Activated gamma-delta T cell (primary cell): ENCODE measurements around the gene CFAP141.
"Not testable (repeated sequence)": the region's sequence is repeated elsewhere in the genome, so short reads cannot be mapped to it uniquely, and the experiment has no call there.

Source experiments
- DNase-seq: peaks from one replicate; lab custom pipeline; 2025; lab: John Stamatoyannopoulos, UW
- total RNA-seq, 2 donors: gene quantifications; one replicate each; lab custom pipeline; 2026; lab: John Stamatoyannopoulos, UW

CFAP141 gene
- 0.48 to 0.72 reads per million in 2 donors for total RNA-seq

DNA sequence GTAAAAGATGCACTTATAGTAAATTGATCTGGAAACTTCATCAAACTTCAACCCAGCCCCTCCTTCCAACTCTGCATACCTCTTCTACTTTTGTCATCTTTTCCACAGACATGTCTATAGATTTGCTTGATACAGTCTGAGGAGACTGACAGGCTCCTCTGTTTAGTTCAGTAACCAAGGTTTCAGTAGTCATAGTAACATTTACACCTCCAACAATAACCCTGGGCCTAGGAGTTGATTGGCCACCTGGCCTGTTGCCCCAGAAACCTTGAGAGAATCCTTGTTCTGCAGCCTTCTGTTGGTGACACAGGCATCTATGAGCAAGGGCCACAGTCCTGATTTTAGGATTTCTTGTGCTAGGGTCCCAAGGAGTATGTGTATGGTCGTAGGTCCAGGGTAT, at the start of gene CFAP141:
Gene CFAP141 (minus strand): TSS at position 138 of the 400 bp plus-strand sequence. CDS start 26 bp downstream, at position 112.
- no peak for DNase-seq

DNA sequence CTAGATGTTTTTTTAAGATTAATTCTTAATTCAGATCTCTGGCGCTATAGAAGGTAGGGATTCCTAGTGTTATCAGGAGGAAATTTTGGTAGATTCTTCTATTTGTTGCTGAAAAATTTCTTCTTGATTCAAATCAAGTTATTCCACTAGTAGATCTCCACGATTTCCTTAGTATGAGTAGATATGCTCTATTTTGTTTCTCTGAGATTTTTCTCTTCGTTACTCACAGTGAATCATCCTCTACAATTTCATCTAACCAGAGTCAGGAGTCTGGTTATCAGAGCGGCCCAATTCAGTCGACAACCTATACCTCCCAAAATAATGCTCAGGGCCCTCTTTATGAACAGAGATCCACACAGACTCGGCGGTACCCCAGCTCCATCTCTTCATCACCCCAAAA, 47.5 kb upstream of the CFAP141 start:
- DNase-seq = no peak

DNA sequence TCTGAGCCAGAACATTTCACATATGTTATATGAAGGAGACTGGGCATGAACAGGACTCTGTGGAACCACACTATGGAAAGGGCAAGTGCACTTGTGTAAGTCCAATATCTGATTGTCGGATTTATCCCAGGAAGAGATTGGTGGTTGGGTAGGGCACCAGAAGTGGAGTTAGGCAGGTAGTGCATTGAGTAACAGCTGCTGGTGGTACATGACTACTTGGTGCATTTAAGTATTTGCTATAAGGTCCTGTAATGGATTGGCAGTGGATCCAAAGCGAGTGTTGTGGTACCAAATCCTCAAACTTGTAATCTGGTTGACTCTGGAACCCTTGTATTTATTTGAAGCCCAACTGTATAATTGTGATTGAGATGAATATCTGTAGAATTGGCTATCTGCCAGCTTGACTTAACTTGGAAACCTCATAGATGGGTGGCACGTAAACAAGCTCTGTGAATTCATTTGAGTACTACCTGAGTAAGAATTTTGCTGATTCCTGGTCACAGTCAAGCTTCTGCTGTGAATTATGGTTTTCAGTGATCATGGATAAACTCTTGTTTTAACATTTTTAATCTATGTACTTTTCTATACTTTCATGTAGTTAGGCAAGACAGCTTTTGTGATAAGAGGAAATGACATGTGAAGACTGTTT, 35.7 kb upstream of the CFAP141 start:
- no peak for DNase-seq

DNA sequence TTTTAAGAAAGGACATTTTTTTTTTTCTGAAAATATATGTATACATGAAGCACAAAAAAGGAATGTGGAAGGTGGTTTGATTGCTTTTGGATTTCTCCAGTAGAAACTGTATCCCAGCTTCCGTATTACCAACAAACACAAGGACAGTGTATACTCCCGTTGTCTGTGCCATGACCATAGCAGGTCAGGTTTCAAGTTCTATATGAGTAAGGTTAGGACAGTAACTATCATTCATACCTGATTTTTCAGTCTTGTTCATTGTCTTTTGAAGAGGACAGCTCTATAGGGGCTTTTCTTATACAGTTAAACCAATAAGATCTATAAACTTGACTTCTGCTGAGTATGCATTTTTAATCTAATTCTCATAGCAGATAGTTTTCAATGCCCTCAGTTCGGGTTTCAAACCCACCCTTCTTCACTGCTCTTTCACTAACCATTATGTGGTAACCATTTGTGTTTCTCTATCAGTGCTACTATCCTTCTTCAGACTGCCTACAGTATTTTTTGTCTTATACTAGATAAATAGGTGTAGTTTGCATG, 34.2 kb upstream of the CFAP141 start:
- no peak for DNase-seq

DNA sequence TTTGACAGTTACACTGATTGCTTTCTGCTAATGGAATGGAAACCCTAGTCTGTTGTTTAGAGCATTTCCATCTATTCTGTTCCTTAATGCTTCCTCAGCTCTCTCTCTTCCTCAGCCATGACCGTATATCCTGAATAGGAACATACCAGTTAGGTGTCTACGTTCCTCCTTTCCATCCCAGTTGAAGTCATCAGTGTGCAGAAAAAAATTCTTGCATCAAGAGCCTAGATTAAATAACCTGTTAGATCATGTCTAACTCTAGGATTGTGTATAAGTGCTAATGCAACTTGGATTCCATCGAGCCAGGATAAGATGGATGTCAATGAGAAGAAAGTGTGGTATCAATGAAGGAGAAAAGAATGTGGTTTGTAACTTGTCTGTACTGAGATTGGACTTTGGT, 33.4 kb upstream of the CFAP141 start:
- no peak for DNase-seq

DNA sequence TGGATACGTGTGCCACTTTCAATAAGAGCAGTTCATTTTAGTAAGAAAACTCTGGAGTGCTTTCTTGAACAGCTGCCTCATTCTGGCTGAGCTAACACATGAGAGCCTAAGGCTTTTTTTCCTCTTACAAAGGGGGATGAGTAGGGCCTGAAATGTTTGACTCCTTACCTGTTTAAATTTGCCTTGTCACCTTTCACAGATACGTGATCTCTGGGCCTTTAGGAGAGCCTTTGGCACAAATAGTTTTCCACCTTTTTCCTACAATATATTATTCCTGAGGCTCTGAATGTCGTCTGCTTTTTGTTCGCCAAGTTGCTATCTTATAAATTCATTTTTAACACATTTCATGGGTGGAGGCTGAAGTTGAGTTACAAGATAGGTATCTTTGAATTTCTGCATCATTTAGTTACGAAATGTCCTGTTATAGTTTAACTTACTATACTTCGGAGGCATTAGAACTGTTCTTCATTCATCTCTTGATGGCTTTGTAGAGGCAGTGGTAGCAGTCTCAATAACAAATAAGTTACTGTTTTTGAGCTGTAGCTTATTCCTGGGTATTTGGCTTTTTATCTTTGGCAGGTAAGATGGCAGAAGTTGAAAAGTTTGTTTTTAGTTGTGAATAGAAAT, 31.9 kb upstream of the CFAP141 start:
- no peak for DNase-seq

DNA sequence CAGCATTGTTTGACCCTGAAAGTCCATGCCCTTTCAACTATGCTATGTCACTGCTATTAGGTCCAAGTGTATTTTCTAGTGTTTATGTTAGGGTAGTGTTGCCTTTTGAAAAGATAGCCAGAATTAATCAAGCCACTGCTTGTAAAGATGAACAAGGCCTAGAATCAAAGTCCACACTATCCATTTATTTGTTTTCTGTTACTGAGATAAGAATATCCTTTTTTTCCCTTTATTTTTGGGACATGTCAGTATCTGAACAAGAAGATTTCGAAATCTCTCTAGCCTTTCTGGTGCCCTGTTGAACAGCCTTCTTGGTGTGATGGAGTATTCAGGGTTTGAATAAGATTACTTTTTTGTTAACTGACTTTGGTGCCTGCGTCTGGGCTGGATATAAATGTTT, 31.3 kb upstream of the CFAP141 start:
- DNase-seq = no peak

DNA sequence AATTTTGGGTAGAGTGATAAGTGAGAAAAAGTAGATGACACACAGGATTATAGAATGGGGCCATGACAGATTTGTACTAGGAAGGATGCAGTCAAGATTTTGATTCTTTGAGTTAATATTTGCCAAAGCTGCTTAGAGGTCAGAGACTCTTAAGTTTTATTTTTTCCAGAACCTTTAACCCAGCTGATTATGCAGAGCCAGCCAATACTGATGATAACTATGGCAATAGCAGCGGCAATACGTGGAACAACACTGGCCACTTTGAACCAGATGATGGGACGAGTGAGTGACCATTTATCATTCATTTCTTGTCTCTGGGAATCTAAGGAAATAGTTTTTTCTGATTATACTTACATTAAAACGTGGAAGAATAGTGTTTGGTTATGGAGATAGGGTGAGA, 30.7 kb upstream of the CFAP141 start:
- DNase-seq = no peak

DNA sequence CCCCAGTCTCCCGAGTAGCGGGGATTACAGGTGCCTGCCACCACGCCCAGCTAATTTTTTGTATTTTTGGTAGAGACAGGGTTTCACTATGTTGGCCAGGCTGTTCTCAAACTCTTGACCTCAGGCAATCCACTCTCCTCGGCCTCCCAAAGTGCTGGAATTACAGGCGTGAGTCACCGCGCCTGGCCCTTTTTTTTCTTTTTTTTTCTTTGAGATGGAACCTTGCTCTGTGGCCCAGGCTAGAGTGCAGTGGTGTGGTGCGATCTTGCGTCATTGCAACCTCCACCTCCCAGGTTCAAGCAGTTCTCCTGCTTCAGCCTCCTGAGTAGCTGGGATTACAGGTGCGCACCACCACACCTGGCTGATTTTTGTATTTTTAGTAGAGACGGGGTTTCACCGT, 27.0 kb upstream of the CFAP141 start:
- not testable (repeated sequence) for DNase-seq

DNA sequence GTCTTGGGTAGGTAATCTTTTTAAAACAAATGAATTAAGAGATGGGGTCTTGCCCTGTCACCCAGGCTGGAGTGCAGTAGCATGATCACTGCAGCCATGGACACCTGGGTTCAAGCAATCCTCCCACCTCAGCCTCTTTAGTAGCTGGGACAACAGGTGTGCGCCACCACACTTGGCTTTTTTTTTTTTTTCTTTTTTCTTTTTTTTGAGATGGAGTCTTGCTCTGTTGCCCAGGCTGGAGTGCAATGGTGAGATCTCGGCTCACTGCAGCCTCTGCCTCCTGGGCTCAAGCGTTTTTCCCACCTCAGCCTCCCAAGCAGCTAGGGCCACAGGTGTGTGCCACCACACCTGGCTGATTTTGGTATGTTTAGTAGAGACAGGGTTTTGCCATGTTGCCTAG, 25.0 kb upstream of the CFAP141 start:
- not testable (repeated sequence) for DNase-seq

DNA sequence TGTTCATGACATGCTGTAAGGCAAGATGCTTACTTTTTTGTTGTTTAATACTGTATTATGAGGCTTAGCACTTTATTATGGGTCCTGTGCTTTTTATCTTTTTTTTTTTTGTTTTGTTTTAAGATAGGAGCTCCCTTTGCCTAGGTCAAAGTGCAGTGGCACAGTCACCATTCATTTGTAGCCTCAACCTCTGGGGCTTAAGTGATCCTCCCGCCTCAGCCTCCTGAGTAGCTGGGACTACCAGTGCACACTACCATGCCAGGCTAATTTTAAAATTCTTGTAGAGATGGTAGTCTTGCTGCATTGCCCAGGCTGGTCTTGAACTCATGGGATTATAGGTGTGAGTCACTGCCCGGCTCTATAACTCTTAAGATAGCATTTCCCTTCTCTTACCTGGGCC, 19.2 kb upstream of the CFAP141 start:
- DNase-seq = no peak

DNA sequence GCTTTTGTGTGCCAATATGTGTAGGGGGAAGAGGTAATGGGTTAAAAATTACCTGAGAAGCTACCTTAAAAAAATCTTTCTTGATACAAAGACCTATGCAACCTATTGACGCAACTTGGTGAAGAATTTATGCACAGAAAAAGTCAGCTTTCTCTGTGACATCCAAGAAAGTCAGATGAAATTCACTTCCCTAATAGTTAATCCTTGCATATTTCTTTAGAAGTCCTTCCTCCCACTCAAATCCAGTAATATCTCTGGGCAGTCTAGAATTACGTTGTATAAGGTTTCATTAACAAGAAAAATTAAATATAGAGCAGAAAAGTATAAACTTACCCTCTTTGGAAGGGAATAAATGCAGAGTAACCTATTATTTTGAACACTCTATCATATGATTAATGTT, 17.5 kb upstream of the CFAP141 start:
- no peak for DNase-seq

DNA sequence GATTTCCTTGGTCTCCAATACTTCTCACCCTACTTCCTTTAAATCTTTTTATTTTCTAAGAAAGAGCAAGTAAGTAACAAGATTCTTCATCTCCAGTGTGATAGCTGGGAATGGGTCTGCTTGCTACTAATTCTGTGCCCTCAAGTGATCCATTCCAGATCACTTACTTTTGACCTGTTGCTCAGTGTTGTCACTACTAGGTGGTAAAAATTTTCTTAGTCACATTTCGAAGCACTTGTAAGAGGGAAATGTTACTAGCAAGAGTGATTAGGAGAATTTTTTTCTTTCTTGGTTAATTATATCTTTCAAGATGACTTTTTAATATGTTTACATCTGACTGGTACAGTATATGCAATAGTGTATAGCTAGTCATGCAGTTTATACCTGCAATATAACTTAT, 16.8 kb upstream of the CFAP141 start:
- no peak for DNase-seq

DNA sequence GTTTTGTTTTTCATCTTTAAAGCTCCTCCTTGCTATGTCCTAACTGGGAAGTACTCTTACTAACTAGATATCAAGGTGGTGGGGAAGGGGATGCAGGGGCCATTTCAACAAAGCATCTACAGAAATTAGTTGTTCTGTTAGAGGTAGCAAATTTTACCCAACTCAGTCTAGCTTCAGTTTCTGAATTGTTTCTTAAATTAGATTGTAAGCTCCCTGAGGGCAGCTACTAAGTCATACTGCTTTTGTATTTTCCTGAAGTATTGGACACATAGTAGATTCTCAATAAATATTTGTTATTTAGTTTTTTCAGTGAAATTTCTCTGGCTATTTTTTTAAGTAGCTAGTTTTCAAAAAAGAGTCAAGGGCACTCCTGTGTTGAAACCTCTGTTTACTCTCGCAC, 16.4 kb upstream of the CFAP141 start:
- no peak for DNase-seq

DNA sequence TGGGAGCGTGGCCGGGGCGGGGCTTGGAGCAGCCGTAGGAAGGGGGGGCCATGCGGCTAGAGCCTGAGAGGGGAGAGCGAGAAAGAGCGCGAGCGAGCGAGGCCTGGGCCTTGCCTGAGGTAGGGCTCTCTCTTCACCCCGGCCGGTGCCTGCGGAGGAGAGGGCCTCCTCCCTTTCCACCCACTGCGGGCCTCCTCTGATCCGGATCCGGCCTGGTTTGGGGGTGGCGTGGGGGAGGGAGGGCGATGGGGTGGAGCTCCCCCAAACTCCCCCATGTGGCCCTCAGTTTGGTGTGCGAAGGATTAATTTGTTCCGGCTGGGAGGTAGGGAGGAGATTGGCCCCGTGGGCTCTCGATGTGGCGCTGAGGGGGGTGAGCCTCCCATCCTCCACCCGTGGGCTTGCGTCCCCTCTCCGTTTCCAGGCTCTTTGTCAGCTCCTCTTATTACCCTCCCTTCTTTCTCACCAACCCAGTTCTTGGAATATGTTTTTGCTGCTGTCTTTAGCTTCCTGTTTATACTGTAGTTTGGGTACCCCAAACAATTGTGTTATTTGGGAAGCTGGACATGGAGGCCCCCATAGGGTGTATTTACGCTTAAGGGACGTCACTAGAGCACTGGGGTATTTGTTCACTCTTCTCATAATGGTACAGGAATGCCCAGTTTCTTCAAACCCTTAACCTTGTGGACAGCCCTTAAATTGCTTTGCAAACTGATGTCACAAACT, 15.3 kb upstream of the CFAP141 start:
- DNase-seq = peak; percentile 58

DNA sequence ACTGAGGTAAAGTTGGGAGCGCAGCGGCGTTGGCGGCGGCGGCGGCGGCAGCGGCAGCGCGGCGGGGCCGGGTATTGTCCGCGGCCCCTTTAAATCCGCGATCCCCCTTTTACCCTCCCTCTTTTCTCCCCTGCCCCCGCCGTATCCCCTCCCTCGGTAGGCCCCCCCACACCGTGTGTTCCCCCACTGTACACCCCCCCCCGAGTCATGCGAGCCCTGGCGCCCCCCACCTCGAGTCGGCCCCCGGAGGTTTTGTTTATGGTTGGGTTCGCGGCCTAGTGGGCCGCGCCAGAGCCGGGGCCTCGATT, 14.8 kb upstream of the CFAP141 start:
- DNase-seq = no peak

DNA sequence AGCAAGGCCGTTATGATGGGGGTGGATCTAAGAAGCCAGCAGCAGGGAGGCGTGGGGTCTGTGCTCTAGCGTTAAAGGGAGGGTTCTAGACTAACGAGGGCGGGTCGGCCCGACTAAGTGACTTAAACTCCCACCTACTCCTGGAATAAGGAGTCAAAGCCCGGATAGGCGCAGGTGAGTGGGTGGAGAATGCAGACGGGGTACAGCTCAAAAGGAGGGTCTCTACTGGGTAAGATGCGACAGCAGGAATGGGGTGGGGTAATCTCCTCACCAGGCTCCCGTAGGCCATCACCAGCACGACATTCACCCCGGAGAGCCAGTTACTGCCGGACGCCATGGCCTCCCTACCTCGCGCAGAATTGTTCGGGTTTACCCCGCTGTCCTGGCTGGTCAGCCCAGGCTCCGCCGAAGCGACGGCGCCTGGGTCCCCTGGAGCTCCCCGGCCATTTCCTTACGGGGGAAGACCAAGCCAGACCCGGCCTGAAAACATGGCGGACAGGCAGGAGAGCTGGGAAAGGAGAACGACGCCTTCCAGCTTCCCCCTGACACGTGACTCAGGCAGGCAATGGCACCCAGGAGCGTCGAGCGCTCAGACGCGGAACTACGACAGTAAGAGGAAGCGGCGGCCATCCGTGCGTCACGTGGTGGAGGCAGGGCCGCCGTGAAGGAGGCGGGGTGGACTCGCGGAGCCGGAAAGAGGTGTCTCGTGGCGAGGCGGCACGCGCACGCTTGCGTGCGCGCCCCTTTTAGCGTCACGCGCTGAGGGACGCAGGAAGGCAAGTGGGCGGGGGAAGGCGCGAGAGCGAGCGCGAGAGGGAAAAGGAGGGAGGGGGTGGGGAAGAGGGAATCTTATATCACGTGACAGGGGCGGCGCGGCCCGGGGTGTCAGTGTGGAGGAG, 14.2 kb upstream of the CFAP141 start, which contains the start of gene UBAP2L:
Gene UBAP2L (plus strand): TSS at position 885 of the 899 bp plus-strand sequence. CDS start 4,169 bp downstream, outside the sequence.
- DNase-seq = peak; percentile 99

DNA sequence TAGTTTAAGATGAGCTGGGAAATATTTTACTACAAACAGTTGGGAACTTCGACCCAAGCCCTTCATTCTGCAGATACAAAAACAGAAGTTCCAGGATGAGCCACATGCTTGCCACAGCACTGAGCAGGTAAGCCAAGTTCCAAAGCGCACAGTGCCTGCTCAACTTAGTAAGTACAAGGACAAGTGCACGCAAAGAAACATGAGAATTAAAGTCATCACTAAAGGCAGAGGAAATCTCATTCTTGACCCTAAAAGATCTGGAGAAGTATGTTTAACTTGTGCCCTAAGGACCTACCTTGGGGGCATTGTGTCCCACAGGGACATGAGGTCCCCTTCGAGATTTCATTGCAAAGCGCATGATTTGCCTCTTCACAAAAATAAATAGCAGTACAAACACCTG, 13.4 kb upstream of the CFAP141 start:
- no peak for DNase-seq

DNA sequence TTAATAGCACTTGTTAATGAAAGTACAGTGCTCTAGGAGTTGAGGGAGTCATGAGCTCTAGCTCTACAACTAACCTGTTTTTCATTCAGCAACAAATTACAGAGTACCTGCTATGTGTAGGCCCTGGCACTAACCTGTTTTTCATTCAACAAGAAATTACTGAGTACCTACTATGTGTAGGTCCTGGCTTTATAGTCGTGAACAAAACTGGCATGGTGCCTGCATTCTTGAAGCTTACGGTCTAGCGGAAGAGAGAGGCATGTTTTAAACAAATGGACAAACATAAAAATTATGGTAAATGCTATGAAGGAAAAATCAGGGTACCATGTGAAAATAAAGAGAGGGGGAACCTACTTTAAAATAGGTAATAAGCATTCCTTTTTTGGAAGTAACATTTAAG, 12.4 kb upstream of the CFAP141 start:
- no peak for DNase-seq

DNA sequence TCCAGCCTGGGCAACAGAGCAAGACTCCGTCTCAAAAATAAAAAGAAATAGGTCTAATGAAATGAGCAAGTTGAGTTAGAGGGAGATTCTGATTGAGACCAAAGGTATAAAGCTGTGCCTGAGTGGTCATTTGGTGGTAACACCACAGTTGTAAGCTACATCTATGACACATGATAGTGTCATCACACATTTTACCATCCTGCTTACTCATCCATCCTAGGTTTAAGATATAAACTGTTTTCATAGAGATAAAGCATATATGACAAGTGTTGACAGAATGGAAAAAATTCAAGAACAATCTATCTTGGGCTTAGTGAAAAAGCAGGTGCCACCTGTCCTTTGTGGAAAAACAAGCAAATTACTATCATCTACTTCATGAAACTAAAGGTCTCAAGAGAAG, 7.1 kb upstream of the CFAP141 start:
- DNase-seq = no peak

DNA sequence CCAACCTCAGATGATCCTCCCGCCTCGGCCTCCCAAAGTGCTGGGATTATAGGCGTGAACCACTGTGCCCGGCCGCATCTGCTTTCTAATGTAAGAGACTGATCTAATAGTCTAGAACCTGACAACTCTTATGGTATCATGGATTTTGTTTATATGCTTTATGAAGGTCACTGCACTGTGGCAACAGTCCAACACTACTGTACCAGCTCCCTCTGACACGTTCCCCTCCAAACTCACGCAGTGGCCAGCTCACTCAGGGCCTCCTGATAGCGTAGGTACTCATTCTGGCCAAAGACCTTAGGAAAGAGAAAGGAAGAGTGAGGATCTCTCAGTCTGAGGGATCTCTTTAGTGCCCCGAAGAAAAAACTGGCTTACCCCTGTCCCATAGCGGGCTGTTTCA, 6.0 kb upstream of the CFAP141 start:
- DNase-seq = no peak
